Activated CD8-positive, alpha-beta memory T cell treated with anti-CD3 and anti-CD28 coated beads, Interleukin-2, amount 50 U/mL, for 1 hour (primary cell): ENCODE results near the gene NKPD1.

ENCODE experiments used
- DNase-seq: peaks from one replicate; pipeline ENCODE4 v3.0.0-alpha.2; 2020; ENCODE audit errors: extremely low read depth

Gene NKPD1

GRCh38 chr19:45172611-45173208 is 11.9 kb upstream of the NKPD1 start:
- no peak for DNase-seq

- no peak for DNase-seq
These were observed 11.4 kb upstream of the NKPD1 start for GRCh38 chr19:45172173-45172572.

DNA sequence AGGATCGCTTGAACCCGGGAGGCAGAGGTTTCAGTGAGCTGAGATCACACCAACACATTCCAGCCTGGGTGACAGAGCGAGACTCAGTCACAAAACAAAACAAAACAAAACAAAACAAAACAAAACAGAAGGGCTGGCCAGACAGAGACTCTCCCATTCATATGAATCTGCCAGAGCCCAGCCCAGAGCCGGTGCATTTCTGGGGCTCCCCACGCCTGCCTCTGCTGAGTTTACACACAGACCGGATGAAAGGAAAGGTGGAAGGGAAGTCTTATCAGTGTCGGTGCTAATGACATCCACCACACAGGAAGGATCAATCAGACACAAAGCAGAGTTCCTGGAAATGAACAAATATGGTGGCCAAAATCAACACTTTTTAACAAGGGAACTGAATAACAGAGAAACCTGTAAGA is 10.4 kb upstream of the NKPD1 start:
- no peak for DNase-seq

DNA sequence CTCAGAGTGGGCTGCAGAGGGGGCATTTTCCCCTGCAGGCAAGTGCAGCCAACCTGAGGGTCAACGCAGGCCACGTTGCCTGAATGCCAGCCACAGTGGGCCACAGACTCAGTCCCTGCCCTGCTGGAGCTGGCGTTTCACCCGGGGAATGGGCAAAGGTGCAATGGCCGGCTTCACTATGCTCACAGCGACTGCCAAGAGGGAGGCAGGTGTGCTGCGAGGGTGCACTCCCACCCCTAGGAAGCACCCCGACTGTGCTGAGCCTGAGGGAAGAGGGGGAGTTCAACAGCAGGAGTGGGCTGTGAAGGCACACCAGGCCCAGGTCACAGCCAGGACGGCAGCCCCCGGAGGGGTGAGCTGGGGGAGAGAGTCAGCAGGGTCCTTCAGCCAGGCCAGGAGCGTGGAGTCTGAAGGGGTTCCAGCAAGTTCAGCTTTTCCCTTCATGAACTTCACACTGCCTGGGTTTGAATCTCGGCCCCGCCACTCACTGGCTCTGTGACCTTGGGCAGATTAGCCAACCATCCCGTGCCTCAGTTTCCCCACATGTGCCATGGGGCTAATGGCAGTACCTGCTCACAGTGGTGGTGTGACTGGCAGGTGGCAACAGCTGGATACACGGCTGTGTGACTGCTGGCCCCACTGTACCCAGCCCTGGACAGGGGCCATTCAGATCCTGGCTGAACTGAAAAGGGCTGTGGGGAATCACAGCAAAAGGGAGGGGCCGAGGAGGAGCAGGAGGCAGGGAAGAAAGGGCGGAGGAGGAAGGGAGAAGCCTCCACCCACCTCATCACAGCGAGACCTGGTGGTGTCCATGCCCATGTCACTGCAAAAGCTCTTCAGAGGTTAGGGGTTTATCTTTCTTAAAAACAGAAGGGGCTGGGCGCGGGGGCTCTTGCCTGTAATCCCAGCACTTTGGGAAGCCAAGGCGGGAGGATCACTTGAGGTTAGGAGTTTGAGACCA is 9.6 kb upstream of the NKPD1 start:
- no peak for DNase-seq

- no peak for DNase-seq
These were observed 8.8 kb upstream of the NKPD1 start for GRCh38 chr19:45169602-45170001.

DNA sequence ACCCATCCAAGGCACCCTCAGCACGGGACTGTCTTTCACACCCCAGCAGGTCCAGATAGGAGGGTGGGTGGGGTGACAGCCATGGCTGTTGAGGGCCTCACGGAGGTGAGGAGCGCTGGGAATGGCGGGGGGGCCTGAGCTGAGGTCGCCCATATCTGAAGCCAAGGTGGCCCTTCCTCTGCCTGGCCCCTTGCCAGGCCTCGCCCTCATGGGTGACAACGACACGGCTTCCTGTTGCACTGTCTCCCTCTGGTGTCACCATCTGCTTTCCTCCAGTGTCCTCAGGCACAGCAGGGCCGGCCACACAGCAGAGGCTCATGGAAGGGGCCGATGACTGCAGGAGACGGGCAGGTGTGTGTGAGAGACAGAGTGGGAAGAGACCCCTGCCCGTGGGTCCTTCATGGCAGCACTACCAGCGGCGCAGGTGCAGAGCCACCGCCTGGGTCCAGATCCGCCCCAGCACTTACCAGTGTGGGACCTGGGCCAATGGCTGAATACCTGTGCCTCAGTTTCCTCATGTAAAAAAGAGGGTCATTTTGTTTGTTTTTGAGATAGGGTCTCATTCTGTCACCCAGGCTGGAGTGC is 8.1 kb upstream of the NKPD1 start:
- DNase-seq: no peak

GRCh38 chr19:45166723-45167252 is 6.0 kb upstream of the NKPD1 start:
- DNase-seq: no peak

DNA sequence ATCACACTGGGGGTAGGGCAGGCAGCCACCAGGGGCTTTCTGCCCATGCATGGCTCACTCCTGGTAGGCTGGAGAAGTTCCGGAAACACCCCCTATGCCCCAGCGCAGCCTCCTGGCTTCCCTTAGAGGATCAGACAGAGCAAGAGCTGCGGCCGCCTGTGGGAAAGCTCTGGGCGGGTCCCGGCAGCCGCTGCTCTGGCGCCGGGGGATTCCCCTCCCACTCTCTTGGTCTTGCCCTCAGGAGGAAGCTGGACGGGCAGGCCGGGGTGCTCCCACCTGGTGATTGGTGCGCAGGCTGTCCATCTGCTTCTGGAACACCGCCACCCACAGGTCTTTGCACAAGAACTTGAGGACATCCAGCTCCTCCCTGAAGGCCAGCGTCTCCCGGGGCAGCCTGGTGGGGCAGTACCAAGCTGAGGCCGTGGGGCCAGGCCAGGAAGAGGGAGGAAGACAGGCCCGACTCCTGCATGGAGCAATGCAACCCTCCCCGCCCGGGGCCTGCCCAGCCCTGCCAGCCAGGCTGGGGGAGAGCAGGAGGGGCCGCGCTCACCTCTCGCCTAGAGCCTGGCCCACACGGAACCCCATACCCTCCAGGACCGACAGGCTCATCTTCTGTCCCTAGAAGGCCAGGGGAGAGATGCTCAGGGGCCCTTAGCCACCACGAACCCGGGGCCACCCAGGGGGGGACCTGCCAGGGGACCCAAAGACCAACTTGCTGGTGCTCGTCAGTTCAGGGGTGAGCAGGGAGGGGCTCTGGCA is 4.0 kb upstream of the NKPD1 start:
- DNase-seq: no peak

GRCh38 chr19:45163751-45164460 is 3.1 kb upstream of the NKPD1 start:
- no peak for DNase-seq

DNA sequence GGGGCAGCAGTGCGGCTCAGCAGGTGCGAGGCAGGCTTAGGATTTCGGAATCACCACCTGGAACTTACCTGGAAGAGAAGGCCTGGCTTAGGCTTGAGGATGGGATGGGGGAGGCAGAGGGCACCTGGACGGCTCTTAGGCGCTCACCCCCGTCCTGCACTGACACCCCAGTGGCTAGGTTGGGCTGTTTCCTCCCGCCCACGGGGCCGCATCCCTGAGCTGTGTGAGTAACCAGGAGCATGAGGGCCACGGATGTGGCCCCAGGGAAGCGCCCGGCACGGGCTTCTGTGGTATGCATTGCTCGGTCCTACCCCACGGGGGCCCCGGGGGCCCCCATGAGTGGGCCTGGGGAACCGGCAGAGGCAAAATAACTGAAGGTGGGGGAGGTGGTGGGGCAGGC is 2.4 kb upstream of the NKPD1 start:
- no peak for DNase-seq

GRCh38 chr19:45162608-45163143 is 1.9 kb upstream of the NKPD1 start:
- DNase-seq: no peak

DNA sequence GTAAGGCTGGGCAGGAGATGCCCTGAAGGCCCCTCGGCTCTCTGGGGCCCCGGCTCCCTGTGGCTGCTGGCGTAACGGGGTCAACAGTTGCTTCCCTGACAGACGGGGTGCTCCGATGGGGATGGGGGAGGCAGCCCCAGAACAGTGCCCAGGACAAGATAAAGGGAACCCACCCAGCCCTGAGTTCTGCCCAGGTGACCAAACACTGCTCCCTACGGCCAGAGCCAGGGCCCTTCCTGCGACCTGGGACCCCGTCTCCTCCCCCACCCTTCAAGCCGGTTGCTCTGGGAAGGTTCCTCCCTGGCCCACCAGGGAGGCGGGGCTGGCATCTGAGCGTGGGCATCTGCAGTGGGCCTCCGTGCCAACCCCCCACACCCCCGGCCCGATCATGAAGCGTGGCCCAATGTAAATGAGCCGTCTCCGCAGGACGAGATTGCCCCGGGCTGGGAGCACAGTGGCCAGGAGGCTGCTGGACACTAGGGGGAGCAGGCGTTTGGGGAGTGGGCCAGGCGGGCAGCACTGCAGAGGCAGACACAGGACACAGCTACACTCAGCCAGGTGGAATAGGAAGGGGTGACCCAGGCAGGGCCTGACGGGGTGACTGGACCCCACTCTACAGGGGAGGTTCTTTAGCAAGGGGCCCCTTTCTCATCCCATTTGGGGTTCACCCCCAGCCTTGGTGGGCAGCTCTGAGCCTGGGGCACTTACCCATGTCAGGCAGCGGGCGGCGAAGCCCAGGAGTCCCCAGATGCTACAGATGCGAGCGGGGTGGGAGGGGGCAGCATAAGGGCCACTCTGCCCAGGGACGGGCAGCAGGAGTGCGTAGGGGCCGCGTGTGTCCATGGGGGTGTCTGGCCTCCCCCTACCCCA is 1.2 kb upstream of the NKPD1 start:
- no peak for DNase-seq

DNA sequence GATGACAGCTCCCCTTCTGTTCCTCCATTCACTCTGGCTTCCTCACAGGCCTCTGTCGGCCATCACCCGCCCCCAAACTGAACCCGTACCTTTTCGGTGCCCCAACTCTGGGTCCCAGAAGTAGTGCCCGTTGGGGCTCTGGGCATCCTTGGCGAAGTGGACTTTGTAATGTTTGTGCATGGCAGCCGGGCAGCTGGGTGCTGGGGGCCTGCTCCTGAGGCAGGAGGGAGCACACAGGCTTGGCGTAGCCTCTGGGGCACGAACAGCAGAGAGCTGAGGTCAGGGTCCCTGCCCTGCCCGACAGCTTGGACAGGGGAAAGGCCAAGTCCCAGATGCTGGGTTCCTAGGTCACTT is 834 bp downstream of the NKPD1 start:
- no peak for DNase-seq

- no peak for DNase-seq
These were observed 1.4 kb downstream of the NKPD1 start for GRCh38 chr19:45159210-45159970.

GRCh38 chr19:45158503-45159209 is 2.1 kb downstream of the NKPD1 start:
- no peak for DNase-seq

- DNase-seq: no peak
These were observed 4.0 kb downstream of the NKPD1 start for GRCh38 chr19:45156751-45157150.

- no peak for DNase-seq
These were observed 4.7 kb downstream of the NKPD1 start for GRCh38 chr19:45156011-45156630.
